PC-3 (cell line): Measurements from ENCODE around the gene SFXN2.

ENCODE experiments used
- EZH2 ChIP-seq: fragments of 300-600 bp; sonication (generic); IDR thresholded peaks from one replicate; pipeline ENCODE4 v1.6.1; 2017; ENCODE audit warnings: antibody characterized with exemption, mild to moderate bottlenecking, low read length; ENCODE audit not compliant: unreplicated experiment
- EZH2phosphoT487 ChIP-seq: fragments of 300-600 bp; sonication (generic); IDR thresholded peaks from 2 replicates; pipeline ENCODE4 v1.6.1; 2018; ENCODE audit warnings: mild to moderate bottlenecking, antibody characterized with exemption, low read length, borderline replicate concordance
- TF ChIP-seq, protein P1 (sequence below): fragments of 300-600 bp; sonication (generic); conservative IDR thresholded peaks from 2 replicates; pipeline ENCODE4 v1.5.1; 2017; ENCODE audit warnings: antibody characterized with exemption, low read depth, mild to moderate bottlenecking, low read length

DNA sequence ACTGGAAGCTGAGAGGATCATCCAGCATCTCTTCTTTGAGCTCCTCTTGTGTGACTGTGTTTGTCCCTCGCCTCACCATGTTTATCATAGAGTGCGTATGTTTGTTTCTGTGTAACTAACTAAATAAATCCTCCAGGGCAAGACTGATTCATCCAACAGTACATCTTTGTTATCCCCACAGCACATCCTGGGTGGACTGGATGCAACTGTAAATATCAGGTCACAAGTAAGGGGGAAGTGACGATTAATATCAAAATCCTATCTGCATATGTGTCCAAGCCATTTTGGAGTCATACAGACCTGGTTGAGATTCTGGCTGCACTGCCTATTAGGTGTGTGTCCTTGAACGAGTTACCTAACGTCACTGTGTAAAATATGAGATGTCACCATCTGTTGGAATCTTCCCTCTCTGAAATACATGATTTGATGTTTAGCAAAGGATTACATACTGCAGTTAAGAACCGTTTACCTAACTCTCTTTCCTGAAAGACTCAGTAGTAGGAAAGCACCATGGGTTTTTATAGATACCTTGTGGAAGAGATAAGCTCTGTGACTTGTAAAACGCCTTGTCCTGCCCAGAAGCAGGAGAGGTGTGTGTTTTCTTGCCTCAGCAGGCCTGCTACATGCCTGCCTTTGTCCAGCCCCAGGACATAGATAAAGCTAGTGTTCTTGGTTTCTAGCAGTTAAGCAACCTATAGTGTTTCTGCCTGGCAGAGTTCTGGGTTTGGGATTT is 55.1 kb downstream of the SFXN2 start:
- TF ChIP-seq, protein P1, sequence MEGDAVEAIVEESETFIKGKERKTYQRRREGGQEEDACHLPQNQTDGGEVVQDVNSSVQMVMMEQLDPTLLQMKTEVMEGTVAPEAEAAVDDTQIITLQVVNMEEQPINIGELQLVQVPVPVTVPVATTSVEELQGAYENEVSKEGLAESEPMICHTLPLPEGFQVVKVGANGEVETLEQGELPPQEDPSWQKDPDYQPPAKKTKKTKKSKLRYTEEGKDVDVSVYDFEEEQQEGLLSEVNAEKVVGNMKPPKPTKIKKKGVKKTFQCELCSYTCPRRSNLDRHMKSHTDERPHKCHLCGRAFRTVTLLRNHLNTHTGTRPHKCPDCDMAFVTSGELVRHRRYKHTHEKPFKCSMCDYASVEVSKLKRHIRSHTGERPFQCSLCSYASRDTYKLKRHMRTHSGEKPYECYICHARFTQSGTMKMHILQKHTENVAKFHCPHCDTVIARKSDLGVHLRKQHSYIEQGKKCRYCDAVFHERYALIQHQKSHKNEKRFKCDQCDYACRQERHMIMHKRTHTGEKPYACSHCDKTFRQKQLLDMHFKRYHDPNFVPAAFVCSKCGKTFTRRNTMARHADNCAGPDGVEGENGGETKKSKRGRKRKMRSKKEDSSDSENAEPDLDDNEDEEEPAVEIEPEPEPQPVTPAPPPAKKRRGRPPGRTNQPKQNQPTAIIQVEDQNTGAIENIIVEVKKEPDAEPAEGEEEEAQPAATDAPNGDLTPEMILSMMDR = no peak
- TF ChIP-seq EZH2 = no peak
- no peak for TF ChIP-seq EZH2phosphoT487
